Tibial nerve (tissue), 4 donors: Measurements from ENCODE around the gene GPX4.

Source experiments
- EP300 ChIP-seq, 2 donors: sonication (generic); formaldehyde crosslinking; IDR thresholded peaks; one replicate each; pipeline ENCODE4 v1.6.1; 2017; ENCODE audit warnings: antibody characterized with exemption in 2 of 2, mild to moderate bottlenecking in 1 of 2
- TF ChIP-seq, protein P1 (sequence below), 5 experiments: fragments of 200-600 bp in 3 of 5; fragments of 450-650 bp in 2 of 5; sonication (generic) in 3 of 5; IDR thresholded peaks; one replicate each; pipeline ENCODE4 v1.5.1; 2016 to 2019; ENCODE audit warnings: antibody characterized with exemption in 5 of 5, mild to moderate bottlenecking in 3 of 5, moderate library complexity in 2 of 5

GRCh38 chr19:1066748-1067340, 37.0 kb upstream of the GPX4 start, which contains the start of gene ARHGAP45:
- TF ChIP-seq, protein P1, sequence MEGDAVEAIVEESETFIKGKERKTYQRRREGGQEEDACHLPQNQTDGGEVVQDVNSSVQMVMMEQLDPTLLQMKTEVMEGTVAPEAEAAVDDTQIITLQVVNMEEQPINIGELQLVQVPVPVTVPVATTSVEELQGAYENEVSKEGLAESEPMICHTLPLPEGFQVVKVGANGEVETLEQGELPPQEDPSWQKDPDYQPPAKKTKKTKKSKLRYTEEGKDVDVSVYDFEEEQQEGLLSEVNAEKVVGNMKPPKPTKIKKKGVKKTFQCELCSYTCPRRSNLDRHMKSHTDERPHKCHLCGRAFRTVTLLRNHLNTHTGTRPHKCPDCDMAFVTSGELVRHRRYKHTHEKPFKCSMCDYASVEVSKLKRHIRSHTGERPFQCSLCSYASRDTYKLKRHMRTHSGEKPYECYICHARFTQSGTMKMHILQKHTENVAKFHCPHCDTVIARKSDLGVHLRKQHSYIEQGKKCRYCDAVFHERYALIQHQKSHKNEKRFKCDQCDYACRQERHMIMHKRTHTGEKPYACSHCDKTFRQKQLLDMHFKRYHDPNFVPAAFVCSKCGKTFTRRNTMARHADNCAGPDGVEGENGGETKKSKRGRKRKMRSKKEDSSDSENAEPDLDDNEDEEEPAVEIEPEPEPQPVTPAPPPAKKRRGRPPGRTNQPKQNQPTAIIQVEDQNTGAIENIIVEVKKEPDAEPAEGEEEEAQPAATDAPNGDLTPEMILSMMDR (IDR thresholded peaks at IDR 0.05): no peak
- TF ChIP-seq EP300 (IDR thresholded peaks at IDR 0.05): no peak
